Neural progenitor cell (in vitro differentiated cells): ENCODE measurements around the gene ENOSF1. TPM values are rescaled to one million over a fixed set of nuclear protein-coding genes. Genes with fewer than 3 reads are reported as not detected.

ENCODE experiments used
- DNase-seq: peaks from one replicate; pipeline ENCODE4 v3.0.0-alpha.2; 2016; ENCODE audit warnings: low spot score
- H2AFZ ChIP-seq: fragments of 200-600 bp; sonication (generic); replicated peaks from 2 replicates; pipeline ENCODE4 v1.6.1; 2016; ENCODE audit warnings: antibody characterized with exemption
- H3F3A ChIP-seq: fragments of 200-600 bp; sonication (generic); 2 replicates; pipeline ENCODE4 v1.6.1; 2016; ENCODE audit warnings: antibody characterized with exemption, low read depth
- H3K27ac ChIP-seq: fragments of 200-600 bp; sonication (generic); 2 replicates; pipeline ENCODE4 v1.5.1; 2016; ENCODE audit warnings: mild to moderate bottlenecking
- H3K27me3 ChIP-seq: fragments of 200-600 bp; sonication (generic); 2 replicates; pipeline ENCODE4 v1.6.1; 2016; ENCODE audit warnings: mild to moderate bottlenecking, moderate library complexity
- H3K36me3 ChIP-seq: fragments of 200-600 bp; sonication (generic); 2 replicates; pipeline ENCODE4 v1.5.1; 2016
- H3K4me1 ChIP-seq: fragments of 200-600 bp; sonication (generic); 2 replicates; pipeline ENCODE4 v1.6.1; 2016; ENCODE audit warnings: mixed run types
- H3K4me2 ChIP-seq: fragments of 200-600 bp; sonication (generic); 2 replicates; pipeline ENCODE4 v1.6.1; 2016
- H3K4me3 ChIP-seq: fragments of 200-600 bp; sonication (generic); 2 replicates; pipeline ENCODE4 v1.5.1; 2016
- H3K79me2 ChIP-seq: fragments of 200-600 bp; sonication (generic); 2 replicates; pipeline ENCODE4 v1.6.1; 2016; ENCODE audit warnings: low read depth
- H3K9ac ChIP-seq: fragments of 200-600 bp; sonication (generic); 2 replicates; pipeline ENCODE4 v1.6.1; 2016
- H3K9me3 ChIP-seq: fragments of 200-600 bp; sonication (generic); 2 replicates; pipeline ENCODE4 v1.5.1; 2016; ENCODE audit warnings: low read depth
- H4K20me1 ChIP-seq: fragments of 200-600 bp; sonication (generic); 2 replicates; pipeline ENCODE4 v1.6.1; 2016; ENCODE audit warnings: low read depth
- H3K27ac Mint-ChIP-seq: 3 replicates; pipeline ENCODE4 v1.8.0; 2021; ENCODE audit warnings: mixed read lengths
- H3K27me3 Mint-ChIP-seq: 2 replicates; pipeline ENCODE4 v1.8.0; 2022; ENCODE audit warnings: low read depth, mild to moderate bottlenecking, inconsistent platforms, moderate library complexity, mixed read lengths; ENCODE audit not compliant: insufficient read depth
- H3K36me3 Mint-ChIP-seq: 3 replicates; pipeline ENCODE4 v1.8.0; 2021; ENCODE audit warnings: mixed read lengths
- H3K4me1 Mint-ChIP-seq: 3 replicates; pipeline ENCODE4 v1.8.0; 2021; ENCODE audit warnings: mixed read lengths
- H3K4me3 Mint-ChIP-seq: 3 replicates; pipeline ENCODE4 v1.8.0; 2021; ENCODE audit warnings: mild to moderate bottlenecking, moderate library complexity, mixed read lengths
- H3K9me3 Mint-ChIP-seq: 3 replicates; pipeline ENCODE4 v1.8.0; 2020; ENCODE audit warnings: mixed read lengths
- EZH2 ChIP-seq: fragments of 200-600 bp; sonication (generic); IDR thresholded peaks from 2 replicates; pipeline ENCODE4 v1.6.1; 2017; ENCODE audit warnings: antibody characterized with exemption, mild to moderate bottlenecking, moderate library complexity
- EZH2phosphoT487 ChIP-seq: fragments of 200-600 bp; sonication (generic); IDR thresholded peaks from 2 replicates; pipeline ENCODE4 v1.6.1; 2017; ENCODE audit warnings: antibody characterized with exemption
- total RNA-seq: library from RNA; depleted of rRNA; stranded (reverse); fragments of >200 nt; gene quantifications from 2 replicates; pipeline ENCODE4 v1.2.3, GENCODE V29; 2015; ENCODE audit warnings: low replicate concordance
- TF ChIP-seq, protein P1 (sequence below): fragments of 200-600 bp; sonication (generic); IDR thresholded peaks from 2 replicates; pipeline ENCODE4 v1.5.1; 2017; ENCODE audit warnings: antibody characterized with exemption, mild to moderate bottlenecking

Gene ENOSF1
- total RNA-seq, 1 donor from 2014 or later = 29.7 TPM

DNA sequence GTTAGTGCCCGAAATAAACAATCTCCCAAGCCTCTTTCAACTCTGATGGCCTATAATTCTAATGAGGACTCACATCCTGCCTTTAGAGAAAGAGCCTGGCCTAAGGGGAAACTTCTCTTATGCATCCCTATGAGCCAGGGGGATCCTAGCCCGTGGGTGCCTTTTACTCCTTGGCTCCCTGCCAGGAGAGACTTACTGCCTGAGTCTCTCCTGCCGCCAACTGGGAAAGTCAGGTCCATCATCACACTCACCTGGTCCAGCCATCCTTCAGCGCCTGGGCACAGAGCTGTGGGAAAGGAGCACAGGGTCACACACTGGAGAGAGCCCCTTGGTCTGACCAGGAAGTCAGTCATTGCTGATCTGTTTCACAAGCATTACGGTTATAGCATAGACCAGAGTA is 24.1 kb downstream of the ENOSF1 start:
- no peaks in the 10 kb centered on the region for H3K9me3 ChIP-seq
- H3K4me2 ChIP-seq = no peak overlapping the region
- no peak overlapping the region for H2AFZ ChIP-seq
- no peak for TF ChIP-seq EZH2phosphoT487
- TF ChIP-seq, protein P1, sequence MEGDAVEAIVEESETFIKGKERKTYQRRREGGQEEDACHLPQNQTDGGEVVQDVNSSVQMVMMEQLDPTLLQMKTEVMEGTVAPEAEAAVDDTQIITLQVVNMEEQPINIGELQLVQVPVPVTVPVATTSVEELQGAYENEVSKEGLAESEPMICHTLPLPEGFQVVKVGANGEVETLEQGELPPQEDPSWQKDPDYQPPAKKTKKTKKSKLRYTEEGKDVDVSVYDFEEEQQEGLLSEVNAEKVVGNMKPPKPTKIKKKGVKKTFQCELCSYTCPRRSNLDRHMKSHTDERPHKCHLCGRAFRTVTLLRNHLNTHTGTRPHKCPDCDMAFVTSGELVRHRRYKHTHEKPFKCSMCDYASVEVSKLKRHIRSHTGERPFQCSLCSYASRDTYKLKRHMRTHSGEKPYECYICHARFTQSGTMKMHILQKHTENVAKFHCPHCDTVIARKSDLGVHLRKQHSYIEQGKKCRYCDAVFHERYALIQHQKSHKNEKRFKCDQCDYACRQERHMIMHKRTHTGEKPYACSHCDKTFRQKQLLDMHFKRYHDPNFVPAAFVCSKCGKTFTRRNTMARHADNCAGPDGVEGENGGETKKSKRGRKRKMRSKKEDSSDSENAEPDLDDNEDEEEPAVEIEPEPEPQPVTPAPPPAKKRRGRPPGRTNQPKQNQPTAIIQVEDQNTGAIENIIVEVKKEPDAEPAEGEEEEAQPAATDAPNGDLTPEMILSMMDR = no peak
- TF ChIP-seq EZH2 = no peak
- H3K36me3 Mint-ChIP-seq = peaks cover 10% of the 10 kb centered on the region
- H3K4me3 ChIP-seq = no peak overlapping the region
- H3K4me1 Mint-ChIP-seq = peaks cover 38% of the 10 kb centered on the region
- H3F3A ChIP-seq = peaks cover 32% of the 10 kb centered on the region
- no peak overlapping the region for H3K4me3 Mint-ChIP-seq
- peaks cover 61% of the 10 kb centered on the region for H3K27me3 ChIP-seq
- H3K27me3 Mint-ChIP-seq = peaks cover 2% of the 10 kb centered on the region
- no peak overlapping the region for H3K27ac Mint-ChIP-seq
- H3K79me2 ChIP-seq = no peaks in the 10 kb centered on the region
- peaks cover 18% of the 10 kb centered on the region for H3K4me1 ChIP-seq
- DNase-seq = no peak
- H3K36me3 ChIP-seq = no peaks in the 10 kb centered on the region
- no peak overlapping the region for H3K27ac ChIP-seq
- no peak overlapping the region for H3K9ac ChIP-seq
- H4K20me1 ChIP-seq = peaks cover 56% of the 10 kb centered on the region
- no peaks in the 10 kb centered on the region for H3K9me3 Mint-ChIP-seq

DNA sequence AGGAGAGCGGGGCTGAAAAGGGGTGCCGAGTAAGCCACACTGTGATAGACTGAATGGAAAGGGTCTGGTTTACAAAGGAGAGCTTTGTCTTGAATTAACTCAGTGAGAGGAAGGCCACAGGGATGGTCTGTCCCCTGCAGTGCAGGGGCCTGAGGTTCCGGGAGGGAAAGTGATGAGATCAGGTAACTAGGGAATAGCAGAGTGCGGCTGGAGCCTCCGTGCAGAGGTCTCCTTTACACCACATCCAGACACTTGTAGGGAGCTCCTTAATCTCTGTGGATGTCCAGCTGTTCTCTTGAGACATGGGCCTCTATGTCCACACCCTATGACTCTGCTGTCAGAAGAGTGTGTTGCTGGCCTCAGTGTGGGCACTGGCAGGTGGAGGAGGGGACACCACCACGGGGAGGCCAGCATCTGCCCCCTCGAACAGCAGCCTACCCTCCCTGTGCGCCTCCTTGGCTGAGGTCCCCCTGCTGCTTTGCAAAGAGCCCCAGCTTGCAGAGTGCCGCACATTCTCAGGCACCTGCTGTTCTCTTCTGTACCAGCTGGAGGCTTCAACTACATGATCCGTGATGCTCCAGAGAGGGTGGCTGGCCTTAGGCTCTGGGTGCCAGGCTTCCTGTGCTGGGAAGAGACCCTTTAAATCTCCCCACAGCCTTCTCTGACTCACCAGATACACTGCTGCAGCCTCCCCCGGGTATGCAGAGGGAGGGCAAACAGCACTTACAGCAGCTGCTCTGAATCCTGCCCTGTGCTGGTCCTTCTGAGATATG is 25.9 kb downstream of the ENOSF1 start:
- Mint-ChIP-seq H3K4me3 (peak overlapping the region; percentile 46), H3K9me3 (no peaks in the 10 kb centered on the region), H3K4me1 (peaks cover 32% of the 10 kb centered on the region), H3K36me3 (peaks cover 8% of the 10 kb centered on the region), H3K27ac (peak overlapping the region; percentile 38), H3K27me3 (peaks cover 6% of the 10 kb centered on the region)
- Histone ChIP-seq H3K27me3 (peaks cover 68% of the 10 kb centered on the region), H3K4me3 (peak overlapping the region; percentile 26), H3F3A (peaks cover 32% of the 10 kb centered on the region), H3K79me2 (no peaks in the 10 kb centered on the region), H2AFZ (no peak overlapping the region), H3K27ac (peak overlapping the region; percentile 40), H3K4me1 (peaks cover 18% of the 10 kb centered on the region), H3K36me3 (no peaks in the 10 kb centered on the region), H4K20me1 (peaks cover 63% of the 10 kb centered on the region), H3K9me3 (no peaks in the 10 kb centered on the region), H3K9ac (no peak overlapping the region), H3K4me2 (peak overlapping the region; percentile 78)
- DNase-seq = peak; percentile 89
- TF ChIP-seq, protein P1 = peak; percentile 24
- TF ChIP-seq EZH2 (no peak), EZH2phosphoT487 (peak; percentile 95)

DNA sequence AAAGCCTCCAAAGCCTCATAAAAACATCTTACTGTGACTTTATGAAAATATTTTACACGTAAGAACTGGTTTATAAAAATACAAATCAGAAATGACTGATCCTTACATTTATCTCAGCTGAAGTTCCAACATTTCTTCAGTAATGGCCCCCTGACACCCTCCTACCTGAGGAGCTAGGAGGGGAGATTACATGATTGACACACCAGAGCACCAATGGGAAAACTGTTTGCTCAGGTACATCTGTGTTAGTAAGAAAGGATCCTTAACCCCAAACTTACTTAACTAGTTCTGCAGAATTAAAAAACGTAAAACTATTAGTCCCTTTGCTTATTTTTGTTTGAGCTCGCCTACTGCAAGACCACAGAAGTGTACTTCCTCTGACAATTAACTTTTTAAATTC is 27.0 kb downstream of the ENOSF1 start:
- Histone ChIP-seq H3K79me2 (no peaks in the 10 kb centered on the region), H3K4me3 (no peak overlapping the region), H2AFZ (no peak overlapping the region), H3K4me2 (peak overlapping the region; percentile 78), H3K4me1 (peaks cover 18% of the 10 kb centered on the region), H3F3A (peaks cover 32% of the 10 kb centered on the region), H3K9me3 (no peaks in the 10 kb centered on the region), H3K27ac (no peak overlapping the region), H3K9ac (no peak overlapping the region), H3K27me3 (peaks cover 68% of the 10 kb centered on the region), H3K36me3 (no peaks in the 10 kb centered on the region), H4K20me1 (peaks cover 63% of the 10 kb centered on the region)
- H3K9me3 Mint-ChIP-seq = no peaks in the 10 kb centered on the region
- peaks cover 7% of the 10 kb centered on the region for H3K27me3 Mint-ChIP-seq
- H3K4me1 Mint-ChIP-seq = peaks cover 32% of the 10 kb centered on the region
- H3K4me3 Mint-ChIP-seq = peak overlapping the region; percentile 6
- peak; percentile 38 for DNase-seq
- TF ChIP-seq EZH2phosphoT487 (no peak), EZH2 (no peak)
- TF ChIP-seq, protein P1 = no peak
- H3K27ac Mint-ChIP-seq = no peak overlapping the region
- H3K36me3 Mint-ChIP-seq = peaks cover 9% of the 10 kb centered on the region
